ENCODE data around the gene TREM2.

The TREM2 gene

DNA sequence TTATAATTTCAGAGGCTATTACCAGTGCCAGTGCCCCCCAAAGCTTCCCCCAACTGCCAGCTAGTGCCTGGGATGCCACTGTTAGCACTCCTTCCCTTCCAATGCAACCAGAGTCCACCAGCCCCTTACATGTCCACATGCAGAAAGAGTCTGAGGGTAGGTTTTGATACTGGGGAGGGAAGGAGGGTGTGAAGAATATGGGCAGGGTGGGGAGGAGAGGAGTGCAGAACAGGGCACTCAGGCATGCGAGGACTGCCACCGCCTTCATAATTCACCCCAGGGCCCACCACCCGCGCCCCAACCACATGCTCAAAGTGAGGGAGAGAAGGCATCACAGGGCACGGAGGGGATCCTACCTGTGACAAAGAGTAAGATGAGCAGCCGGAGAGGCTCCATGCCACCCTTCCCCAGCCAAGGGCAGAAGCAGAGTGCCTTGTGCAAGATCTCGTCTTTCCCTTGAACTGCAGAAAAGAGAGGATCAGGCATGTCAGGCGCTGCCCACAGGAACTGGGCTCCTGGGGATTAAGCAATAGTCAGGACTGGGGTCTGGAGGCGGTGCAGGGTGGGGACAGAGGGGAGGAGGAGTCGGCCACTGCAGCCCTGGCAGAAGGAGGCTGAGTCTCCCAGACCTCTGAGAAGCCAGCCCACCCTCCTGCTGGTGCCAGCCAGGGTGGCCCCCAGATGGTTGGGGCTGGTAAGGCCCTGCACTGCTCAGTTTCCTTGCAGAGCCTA is at the start of gene TREM2:
TREM2 (minus strand) TSS at position 430 of the 732 bp plus-strand sequence; CDS start at position 396, 34 bp downstream.
- H3K4me3 ChIP-seq (ENCODE audit: low read depth, low read length): no peak within 1 kb of the TSS
- TF ChIP-seq CTCF (IDR thresholded peaks at IDR 0.05; ENCODE audit: low read depth, low read length, missing control alignments): no peak
- DNase-seq (ENCODE audit: low read depth): no peak

GRCh38 chr6:41209547-41210320 is 46.8 kb upstream of the TREM2 start:
- DNase-seq (ENCODE audit: low read depth): no peak
- no peak for TF ChIP-seq CTCF (IDR thresholded peaks at IDR 0.05; ENCODE audit: low read depth, low read length, missing control alignments)

DNA sequence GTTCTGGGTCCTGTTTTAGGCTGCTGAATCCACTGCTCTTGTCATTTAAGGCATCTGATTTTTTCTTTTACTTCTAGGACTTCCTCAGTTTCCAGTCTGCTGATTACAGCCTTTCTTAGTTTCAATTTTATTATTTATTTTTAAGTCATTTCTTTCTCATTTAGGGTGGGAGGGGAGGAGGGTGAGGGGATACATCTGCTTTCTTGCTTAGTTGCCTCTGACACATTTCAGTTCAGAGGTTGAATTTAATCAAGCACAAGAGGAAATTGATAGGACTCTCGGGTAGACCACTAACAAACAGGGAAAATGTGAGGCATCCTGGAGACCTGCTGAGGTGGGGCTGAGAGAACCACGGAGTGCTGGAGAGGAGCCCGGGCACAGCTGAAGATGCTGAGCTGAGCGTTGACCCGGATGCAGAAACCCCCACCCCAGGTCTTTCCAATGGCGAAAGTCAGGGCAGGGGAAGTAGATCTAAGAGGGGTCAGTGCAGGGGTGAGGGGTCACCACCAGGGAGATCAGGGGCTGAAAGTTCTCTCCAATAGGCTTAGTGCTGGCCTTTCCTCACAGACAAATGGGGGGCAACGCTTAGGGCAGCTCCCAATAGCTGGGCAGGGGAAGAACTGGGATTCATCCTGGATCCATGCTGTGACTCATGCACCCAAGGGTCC is 45.7 kb upstream of the TREM2 start:
- TF ChIP-seq CTCF (IDR thresholded peaks at IDR 0.05; ENCODE audit: low read depth, low read length, missing control alignments): no peak
- no peak overlapping the region for H3K4me3 ChIP-seq (ENCODE audit: low read depth, low read length)
- DNase-seq (ENCODE audit: low read depth): no peak

More at GRCh38 chr6:41209547-41210320, 46.8 kb upstream of the TREM2 start:
- H3K4me3 ChIP-seq (ENCODE audit: low read depth, low read length): no peak overlapping the region

- TF ChIP-seq CTCF (IDR thresholded peaks at IDR 0.05; ENCODE audit: low read depth, low read length, missing control alignments): no peak
- no peak overlapping the region for H3K4me3 ChIP-seq (ENCODE audit: low read depth, low read length)
- no peak for DNase-seq (ENCODE audit: low read depth)
These were observed 41.2 kb upstream of the TREM2 start for GRCh38 chr6:41204156-41204555.

GRCh38 chr6:41201764-41202173 is 38.9 kb upstream of the TREM2 start:
- TF ChIP-seq CTCF (IDR thresholded peaks at IDR 0.05; ENCODE audit: low read depth, low read length, missing control alignments): no peak
- no peak for DNase-seq (ENCODE audit: low read depth)
- H3K4me3 ChIP-seq (ENCODE audit: low read depth, low read length): no peak overlapping the region

DNA sequence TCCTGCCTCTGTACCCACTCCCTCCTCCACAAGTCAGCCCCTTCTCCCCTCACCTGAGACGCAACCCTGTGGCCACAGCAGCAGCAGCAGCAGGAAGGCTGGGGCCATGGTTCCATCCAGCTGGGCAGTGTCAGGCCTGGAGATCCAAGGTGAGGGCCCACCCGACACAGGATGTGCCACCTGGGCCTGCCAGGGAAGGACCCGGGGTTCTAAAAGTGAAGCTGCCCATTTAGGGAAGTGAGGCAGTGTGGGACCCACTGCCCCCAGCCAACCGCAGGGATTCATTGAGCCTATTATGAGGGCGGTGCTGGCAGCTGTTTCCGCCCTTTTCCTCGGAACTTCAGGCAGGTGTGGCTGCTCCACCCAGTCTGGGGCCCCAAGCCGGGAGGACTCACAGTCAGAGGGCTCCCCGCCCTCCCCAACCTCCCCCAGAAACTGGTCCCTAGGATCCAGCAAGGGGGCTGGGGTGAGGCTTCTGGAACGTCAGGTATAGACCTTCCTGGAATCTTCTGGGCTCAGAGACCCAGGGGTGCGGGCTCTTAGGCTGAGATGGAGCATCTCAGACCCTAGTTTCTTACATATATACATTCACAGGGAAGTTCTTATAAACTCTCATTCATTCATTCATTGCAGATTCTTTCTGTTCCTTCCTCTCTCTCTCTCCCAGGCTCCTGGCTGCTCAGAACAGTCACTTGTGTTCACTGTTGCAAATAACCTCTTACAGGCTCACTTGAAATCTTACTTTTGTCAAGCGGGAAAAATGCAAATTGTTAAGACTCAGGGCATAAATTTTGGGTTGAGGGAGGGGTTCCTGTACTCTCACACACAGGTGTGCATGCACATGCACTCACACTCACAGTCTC is 38.2 kb upstream of the TREM2 start, which contains the start of gene TREML2:
TREML2 (minus strand) TSS at position 249 of the 863 bp plus-strand sequence; CDS start at position 108, 141 bp downstream.
- peak within 1 kb of the TSS; percentile 41 for H3K4me3 ChIP-seq (ENCODE audit: low read depth, low read length)
- TF ChIP-seq CTCF (IDR thresholded peaks at IDR 0.05; ENCODE audit: low read depth, low read length, missing control alignments): no peak
- DNase-seq (ENCODE audit: low read depth): no peak

Measured in GM12864 (cell line).